RWPE2 (cell line): ENCODE measurements around the gene AP2M1.

Source experiments
- ATAC-seq: fragments of 200-7000 bp; cut with Tn5 transposase; 3 replicates; pipeline ENCODE4 v1.9.1; 2021; ENCODE audit warnings: low read depth
- DNase-seq: peaks from one replicate; pipeline ENCODE4 v3.0.0-alpha.2; 2020; ENCODE audit warnings: low spot score
- H3K27ac ChIP-seq: fragments of 450-650 bp; 2 replicates; pipeline ENCODE4 v1.5.1; 2017; ENCODE audit warnings: mild to moderate bottlenecking; ENCODE audit not compliant: poor library complexity, severe bottlenecking
- H3K27me3 ChIP-seq: fragments of 250-450 bp; sonication (Bioruptor Pico); 2 replicates; pipeline ENCODE4 v1.5.1; 2021; ENCODE audit warnings: mild to moderate bottlenecking, moderate library complexity; ENCODE audit not compliant: insufficient read depth, poor library complexity, severe bottlenecking
- H3K36me3 ChIP-seq: fragments of 250-450 bp; sonication (Bioruptor Pico); 2 replicates; pipeline ENCODE4 v1.5.1; 2020; ENCODE audit warnings: low read depth, mild to moderate bottlenecking, moderate library complexity
- H3K4me1 ChIP-seq: fragments of 250-450 bp; sonication (Bioruptor Pico); 2 replicates; pipeline ENCODE4 v1.5.1; 2021; ENCODE audit warnings: mild to moderate bottlenecking, moderate library complexity; ENCODE audit not compliant: insufficient read depth, poor library complexity, severe bottlenecking
- H3K4me3 ChIP-seq: fragments of 250-450 bp; sonication (Bioruptor Pico); 2 replicates; pipeline ENCODE4 v1.5.1; 2021; ENCODE audit warnings: mild to moderate bottlenecking, moderate library complexity; ENCODE audit not compliant: severe bottlenecking
- H3K9me3 ChIP-seq: fragments of 250-450 bp; sonication (Bioruptor Pico); 2 replicates; pipeline ENCODE4 v1.5.1; 2021; ENCODE audit warnings: mild to moderate bottlenecking, moderate library complexity; ENCODE audit not compliant: severe bottlenecking
- TF ChIP-seq, protein P1 (sequence below): fragments of 450-650 bp; IDR thresholded peaks from one replicate; pipeline ENCODE4 v1.5.1; 2017; ENCODE audit warnings: mild to moderate bottlenecking, moderate library complexity; ENCODE audit not compliant: poor library complexity, severe bottlenecking

AP2M1 gene

DNA sequence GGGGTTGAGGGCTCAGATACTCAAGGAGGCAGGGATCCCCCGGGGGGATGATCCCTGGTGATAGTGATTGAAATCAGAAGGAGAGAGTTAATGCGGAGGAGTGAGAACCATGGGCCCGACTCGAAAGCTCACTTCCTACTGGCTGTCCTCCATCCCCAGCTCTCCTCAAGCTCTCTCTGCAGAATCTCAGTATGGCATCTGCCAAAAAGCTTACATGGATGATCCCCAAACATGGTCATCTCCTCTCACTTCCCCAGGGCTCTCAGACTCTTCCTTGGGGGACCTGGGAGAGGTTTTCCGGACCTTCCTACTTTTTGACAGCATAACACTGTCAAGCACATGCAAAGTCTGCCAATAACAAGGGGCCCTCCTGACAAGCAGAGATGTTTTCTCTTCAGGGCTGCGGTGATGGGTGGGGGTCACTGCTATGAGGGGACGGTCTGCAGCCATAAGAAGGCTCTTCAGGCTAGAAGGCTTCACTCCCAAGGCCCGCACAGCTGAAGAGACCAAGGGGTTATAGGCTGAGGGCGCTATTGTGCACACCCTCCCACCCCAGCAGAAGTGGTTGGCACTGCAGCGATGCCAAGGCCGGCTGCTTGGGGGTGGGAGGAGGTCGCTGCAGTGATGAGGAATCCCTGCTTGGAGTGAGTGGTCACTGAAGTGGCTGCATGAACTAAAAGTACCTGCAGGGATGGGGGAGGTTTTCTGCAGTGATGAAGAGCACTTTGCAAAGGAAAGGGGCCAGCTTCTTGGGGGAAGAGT, 53.9 kb downstream of the AP2M1 start:
- no peaks in the 10 kb centered on the region for H3K36me3 ChIP-seq
- DNase-seq (no peak), ATAC-seq (no peak)
- no peaks in the 10 kb centered on the region for H3K9me3 ChIP-seq
- TF ChIP-seq, protein P1, sequence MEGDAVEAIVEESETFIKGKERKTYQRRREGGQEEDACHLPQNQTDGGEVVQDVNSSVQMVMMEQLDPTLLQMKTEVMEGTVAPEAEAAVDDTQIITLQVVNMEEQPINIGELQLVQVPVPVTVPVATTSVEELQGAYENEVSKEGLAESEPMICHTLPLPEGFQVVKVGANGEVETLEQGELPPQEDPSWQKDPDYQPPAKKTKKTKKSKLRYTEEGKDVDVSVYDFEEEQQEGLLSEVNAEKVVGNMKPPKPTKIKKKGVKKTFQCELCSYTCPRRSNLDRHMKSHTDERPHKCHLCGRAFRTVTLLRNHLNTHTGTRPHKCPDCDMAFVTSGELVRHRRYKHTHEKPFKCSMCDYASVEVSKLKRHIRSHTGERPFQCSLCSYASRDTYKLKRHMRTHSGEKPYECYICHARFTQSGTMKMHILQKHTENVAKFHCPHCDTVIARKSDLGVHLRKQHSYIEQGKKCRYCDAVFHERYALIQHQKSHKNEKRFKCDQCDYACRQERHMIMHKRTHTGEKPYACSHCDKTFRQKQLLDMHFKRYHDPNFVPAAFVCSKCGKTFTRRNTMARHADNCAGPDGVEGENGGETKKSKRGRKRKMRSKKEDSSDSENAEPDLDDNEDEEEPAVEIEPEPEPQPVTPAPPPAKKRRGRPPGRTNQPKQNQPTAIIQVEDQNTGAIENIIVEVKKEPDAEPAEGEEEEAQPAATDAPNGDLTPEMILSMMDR: no peak
- no peaks in the 10 kb centered on the region for H3K4me1 ChIP-seq
- H3K4me3 ChIP-seq: no peak overlapping the region
- peaks cover 37% of the 10 kb centered on the region for H3K27me3 ChIP-seq
- H3K27ac ChIP-seq: no peak overlapping the region

DNA sequence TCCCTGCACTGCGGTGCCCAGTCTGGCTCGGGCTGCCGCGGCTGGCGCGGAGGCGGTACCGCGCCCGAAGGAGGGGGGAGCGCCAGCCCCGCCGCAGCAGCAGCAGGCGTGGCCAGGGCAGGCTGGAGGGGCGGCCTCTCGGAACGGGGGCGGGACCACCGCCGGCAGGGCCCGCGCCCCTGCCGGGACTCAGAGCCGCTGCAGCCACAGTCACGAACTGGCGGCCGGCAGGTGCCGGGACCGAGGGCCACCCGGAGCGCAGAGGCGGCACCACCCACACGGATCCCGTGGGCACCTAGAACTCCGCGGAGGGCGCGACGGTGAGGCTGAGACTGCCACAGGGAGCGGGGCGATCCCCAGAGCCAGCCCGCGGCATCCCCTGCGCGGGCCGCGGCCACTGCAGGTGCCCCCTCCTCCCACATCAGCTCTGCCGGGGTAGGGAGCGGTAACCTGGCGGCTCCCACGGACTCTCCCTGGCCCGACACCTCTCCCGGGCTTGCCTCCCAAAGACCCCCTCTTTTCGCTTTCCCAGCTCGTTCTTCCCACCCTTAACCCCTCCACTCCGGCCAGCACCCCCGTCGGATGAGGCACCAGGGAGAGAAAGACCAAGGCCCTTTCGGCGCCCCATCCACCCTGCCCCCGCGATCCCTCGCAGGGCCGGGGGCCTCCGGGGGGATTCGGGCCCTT, 54.9 kb downstream of the AP2M1 start, which contains the start of gene VWA5B2:
VWA5B2 (plus strand) TSS at position 192 of the 687 bp plus-strand sequence. CDS start 944 bp downstream, outside the sequence.
- Histone ChIP-seq H3K27me3 (peaks cover 37% of the 10 kb centered on the region), H3K27ac (no peak within 1 kb of the TSS), H3K4me1 (peaks cover 3% of the 10 kb centered on the region), H3K36me3 (no peaks in the 10 kb centered on the region), H3K9me3 (no peaks in the 10 kb centered on the region), H3K4me3 (peak within 1 kb of the TSS; percentile 28)
- DNase-seq: peak; percentile 61
- ATAC-seq: peak; percentile 76
- TF ChIP-seq, protein P1: no peak

DNA sequence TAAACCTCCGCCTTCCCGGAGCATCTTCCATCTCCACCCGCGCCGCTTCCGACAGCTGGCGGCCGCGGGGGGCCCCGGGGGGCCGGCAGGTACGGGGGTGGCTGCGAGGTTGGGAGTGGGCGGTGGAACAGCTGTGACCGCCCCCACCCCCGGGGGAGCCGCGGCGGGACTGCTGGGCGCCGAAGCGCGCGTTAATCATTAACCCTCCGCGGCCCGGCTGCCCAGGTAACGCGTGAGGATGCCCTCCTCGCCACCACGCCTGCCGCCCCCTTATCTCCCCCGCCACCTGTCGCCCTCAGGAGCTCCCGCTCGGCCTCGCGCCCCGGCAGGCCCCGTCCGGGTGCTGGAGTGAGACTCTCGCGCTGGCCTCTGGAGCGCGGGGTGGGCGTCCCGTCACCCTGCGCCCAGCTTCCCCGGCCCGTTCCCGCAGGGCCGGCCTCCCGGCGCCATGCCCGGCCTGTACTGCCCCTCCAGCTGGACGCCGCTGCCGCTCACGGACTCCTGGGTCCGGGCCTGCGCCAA, 55.5 kb downstream of the AP2M1 start:
- Histone ChIP-seq H3K4me1 (peaks cover 3% of the 10 kb centered on the region), H3K27me3 (peaks cover 37% of the 10 kb centered on the region), H3K36me3 (no peaks in the 10 kb centered on the region), H3K4me3 (peak overlapping the region; percentile 28), H3K9me3 (no peaks in the 10 kb centered on the region), H3K27ac (no peak overlapping the region)
- TF ChIP-seq, protein P1: no peak
- ATAC-seq (no peak), DNase-seq (no peak)

DNA sequence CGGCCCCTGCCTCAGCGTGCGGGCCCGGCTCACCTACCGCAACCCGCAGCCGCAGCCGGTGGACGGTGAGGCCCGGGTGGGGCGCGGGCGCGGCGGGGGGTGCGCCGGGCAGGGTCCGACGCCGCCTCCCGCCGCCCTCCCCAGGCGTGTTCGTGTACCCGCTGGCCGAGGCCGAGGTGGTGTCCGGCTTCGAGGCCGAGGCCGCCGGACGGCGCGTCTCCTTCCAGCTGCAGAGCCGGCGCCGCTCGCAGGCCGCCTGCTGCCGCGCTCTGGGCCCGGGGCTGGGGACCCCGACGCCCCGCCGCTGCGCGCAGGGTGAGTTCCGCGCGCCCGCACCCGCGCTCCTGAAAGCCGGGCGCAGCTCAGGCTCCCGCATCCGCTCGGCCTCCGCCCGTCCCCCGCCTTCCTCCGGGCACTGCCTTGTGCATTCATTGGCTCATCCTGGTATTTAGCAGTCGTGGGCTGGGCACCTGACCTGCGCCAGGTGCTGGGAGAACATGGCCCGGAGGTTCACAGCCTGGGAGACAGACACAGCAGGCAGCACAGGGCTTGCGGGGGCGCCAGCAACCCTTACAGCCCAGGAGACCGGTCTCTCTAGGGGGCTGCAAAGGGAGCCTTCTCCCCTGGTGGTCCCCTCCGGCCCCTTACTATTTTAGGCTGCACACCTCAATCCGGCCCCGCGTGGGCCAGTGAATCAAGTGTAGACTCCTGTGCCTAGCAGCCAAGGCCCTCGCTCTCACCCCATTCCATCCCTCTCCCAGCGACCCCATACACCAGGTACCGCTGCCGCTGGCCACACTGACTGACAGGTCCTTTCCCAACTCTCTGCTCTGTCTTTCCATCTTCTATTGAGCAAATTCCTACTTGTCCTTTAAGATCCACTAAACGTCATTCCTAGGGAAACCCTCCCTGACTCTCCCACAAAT, 56.2 kb downstream of the AP2M1 start:
- peaks cover 3% of the 10 kb centered on the region for H3K4me1 ChIP-seq
- peak; percentile 54 for ATAC-seq

More for the DNA sequence above, 56.2 kb downstream of the AP2M1 start:
- H3K36me3 ChIP-seq: no peaks in the 10 kb centered on the region
- TF ChIP-seq, protein P1: no peak
- peak overlapping the region; percentile 28 for H3K4me3 ChIP-seq
- H3K27ac ChIP-seq: no peak overlapping the region
- DNase-seq: peak; percentile 60
- H3K9me3 ChIP-seq: no peaks in the 10 kb centered on the region
- peaks cover 37% of the 10 kb centered on the region for H3K27me3 ChIP-seq
